Measurements from ENCODE around the gene TRIM63.

TRIM63 gene

DNA sequence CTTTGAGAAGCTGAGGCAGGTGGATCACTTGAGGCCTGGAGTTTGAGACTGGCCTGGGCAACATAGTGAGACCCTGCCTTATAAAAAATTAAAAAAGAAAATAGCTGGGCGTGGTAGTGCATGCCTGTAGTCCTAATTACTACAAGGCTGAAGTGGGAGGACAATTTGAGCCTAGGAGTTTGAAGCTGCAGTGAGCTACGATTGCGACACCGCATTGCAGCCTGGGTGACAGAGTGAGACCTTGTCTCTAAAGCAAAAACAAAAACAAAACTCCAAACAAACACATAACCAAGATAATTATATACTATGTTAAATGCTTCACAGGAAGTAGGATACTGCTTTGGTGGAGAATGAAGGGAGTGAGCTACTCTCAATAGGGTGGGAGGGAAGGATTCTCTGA is 64.2 kb downstream of the TRIM63 start:
- no peak overlapping the region for H3K4me3 ChIP-seq (ENCODE audit: low read depth, low read length)
- DNase-seq (ENCODE audit: low read depth), result no peak
- TF ChIP-seq, protein P1, sequence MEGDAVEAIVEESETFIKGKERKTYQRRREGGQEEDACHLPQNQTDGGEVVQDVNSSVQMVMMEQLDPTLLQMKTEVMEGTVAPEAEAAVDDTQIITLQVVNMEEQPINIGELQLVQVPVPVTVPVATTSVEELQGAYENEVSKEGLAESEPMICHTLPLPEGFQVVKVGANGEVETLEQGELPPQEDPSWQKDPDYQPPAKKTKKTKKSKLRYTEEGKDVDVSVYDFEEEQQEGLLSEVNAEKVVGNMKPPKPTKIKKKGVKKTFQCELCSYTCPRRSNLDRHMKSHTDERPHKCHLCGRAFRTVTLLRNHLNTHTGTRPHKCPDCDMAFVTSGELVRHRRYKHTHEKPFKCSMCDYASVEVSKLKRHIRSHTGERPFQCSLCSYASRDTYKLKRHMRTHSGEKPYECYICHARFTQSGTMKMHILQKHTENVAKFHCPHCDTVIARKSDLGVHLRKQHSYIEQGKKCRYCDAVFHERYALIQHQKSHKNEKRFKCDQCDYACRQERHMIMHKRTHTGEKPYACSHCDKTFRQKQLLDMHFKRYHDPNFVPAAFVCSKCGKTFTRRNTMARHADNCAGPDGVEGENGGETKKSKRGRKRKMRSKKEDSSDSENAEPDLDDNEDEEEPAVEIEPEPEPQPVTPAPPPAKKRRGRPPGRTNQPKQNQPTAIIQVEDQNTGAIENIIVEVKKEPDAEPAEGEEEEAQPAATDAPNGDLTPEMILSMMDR (IDR thresholded peaks at IDR 0.05; ENCODE audit: insufficient read depth, low read depth, low read length, missing control alignments), result no peak
